GM12891 (cell line): ENCODE measurements around the gene CDH4.
A peak's percentile ranks its signal among the peaks of the same experiment; 100 is the strongest.
"Not testable (repeated sequence)": the region's sequence is repeated elsewhere in the genome, so short reads cannot be mapped to it uniquely, and the experiment has no call there.

Experiments used
- DNase-seq: peaks from one replicate; pipeline ENCODE4 v3.0.0; 2011; ENCODE audit warnings: low spot score; ENCODE audit not compliant: insufficient read length
- FAIRE-seq: peaks from 2 replicates; lab custom pipeline; 2011; peaks lifted over from hg19 to GRCh38; lab: Jason Lieb, UNC
- PAX5 ChIP-seq: IDR thresholded peaks from 2 replicates; pipeline ENCODE4 v1.6.1; 2011; ENCODE audit warnings: low read length, moderate library complexity, mild to moderate bottlenecking; ENCODE audit not compliant: insufficient read depth, severe bottlenecking
- POLR2A ChIP-seq: IDR thresholded peaks from 2 replicates; pipeline ENCODE4 v1.6.1; 2011; ENCODE audit warnings: low read depth, low read length, control low read depth
- POLR2AphosphoS5 ChIP-seq: IDR thresholded peaks from 2 replicates; pipeline ENCODE4 v1.6.1; 2011; ENCODE audit warnings: low read depth, low read length, control low read depth
- POU2F2 ChIP-seq: IDR thresholded peaks from 2 replicates; pipeline ENCODE4 v1.6.1; 2011; ENCODE audit warnings: low read depth, mild to moderate bottlenecking, control low read depth, low read length, moderate library complexity
- SPI1 ChIP-seq: IDR thresholded peaks from 2 replicates; pipeline ENCODE4 v1.6.1; 2011; ENCODE audit warnings: low read depth, low read length, control low read depth
- TAF1 ChIP-seq: IDR thresholded peaks from 2 replicates; pipeline ENCODE4 v1.6.1; 2011; ENCODE audit warnings: low read depth, low read length, control low read depth

The CDH4 gene

DNA sequence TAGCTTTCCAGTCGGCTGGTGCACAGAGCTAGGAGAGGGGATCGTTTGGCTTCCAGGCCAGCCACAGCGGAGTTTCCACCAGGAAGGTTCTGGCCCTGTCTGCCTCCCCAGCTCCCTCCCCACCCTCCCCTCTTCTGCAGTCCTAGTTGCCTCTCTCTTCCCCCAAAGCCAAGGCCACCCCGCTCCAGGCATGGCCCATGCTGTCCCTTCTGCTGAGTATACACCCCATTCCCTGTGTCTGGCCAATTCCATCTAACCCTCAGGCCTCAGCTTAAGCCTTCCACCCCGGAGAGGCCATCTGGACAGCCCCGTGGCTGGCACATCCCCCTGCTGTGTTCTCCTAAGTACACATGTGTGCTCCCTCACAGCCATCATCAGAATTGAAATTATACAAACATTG is 167.4 kb downstream of the CDH4 start:
- no peak for TF ChIP-seq POU2F2
- no peak for TF ChIP-seq TAF1
- no peak for TF ChIP-seq PAX5
- no peak for TF ChIP-seq POLR2A
- no peak for TF ChIP-seq POLR2AphosphoS5
- no peak for TF ChIP-seq SPI1
- DNase-seq = no peak
- FAIRE-seq = no peak

DNA sequence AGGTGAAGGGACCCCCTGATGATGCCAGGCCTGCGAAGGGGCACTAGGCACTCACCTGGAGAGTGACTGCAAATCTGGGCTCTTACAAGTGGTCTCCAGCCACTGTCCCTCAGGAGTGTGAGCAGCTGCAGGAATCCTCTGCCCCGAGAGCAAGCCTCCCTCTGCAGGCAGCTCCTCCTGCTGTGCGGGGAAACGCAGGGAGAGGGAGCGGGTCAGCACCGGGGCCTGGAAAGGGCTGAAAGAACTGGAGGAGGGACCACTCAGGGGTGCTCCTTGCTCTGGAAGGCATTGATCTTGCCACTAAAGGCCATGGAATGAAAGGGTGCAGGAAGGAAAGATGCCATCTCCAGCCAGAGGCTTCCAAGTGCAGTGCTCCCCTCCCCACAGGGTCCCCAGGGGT is 168.0 kb downstream of the CDH4 start:
- no peak for TF ChIP-seq POLR2A
- TF ChIP-seq PAX5 = no peak
- TF ChIP-seq POU2F2 = no peak
- TF ChIP-seq POLR2AphosphoS5 = no peak
- no peak for TF ChIP-seq SPI1
- no peak for TF ChIP-seq TAF1
- FAIRE-seq (no peak), DNase-seq (no peak)

DNA sequence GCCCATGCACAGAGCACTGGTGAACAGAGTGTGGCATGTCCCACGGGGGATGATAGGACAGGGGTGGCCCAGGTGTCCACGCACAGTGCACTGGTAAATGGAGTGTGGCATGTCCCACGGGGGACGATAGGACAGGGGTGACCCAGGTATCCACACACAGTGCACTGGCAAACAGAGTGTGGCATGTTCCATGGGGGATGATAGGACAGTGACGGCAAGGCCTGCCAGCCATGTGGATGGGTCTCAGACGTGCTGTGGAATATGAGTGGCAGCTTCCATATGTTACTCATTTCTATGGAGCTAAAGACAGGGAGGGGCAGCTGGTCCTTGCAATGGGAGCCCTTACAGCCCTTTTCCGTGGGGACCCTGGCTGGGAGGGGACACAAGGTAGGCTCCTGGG is 168.7 kb downstream of the CDH4 start:
- FAIRE-seq (no peak), DNase-seq (no peak)
- TF ChIP-seq SPI1 (no peak), POLR2A (no peak), POLR2AphosphoS5 (no peak), TAF1 (no peak), PAX5 (no peak), POU2F2 (no peak)

GRCh38 chr20:61422636-61423425 is 170.8 kb downstream of the CDH4 start:
- TF ChIP-seq POLR2A (no peak), TAF1 (no peak), POU2F2 (no peak), PAX5 (no peak), POLR2AphosphoS5 (no peak), SPI1 (no peak)
- FAIRE-seq = no peak
- no peak for DNase-seq

GRCh38 chr20:61424011-61424627 is 172.1 kb downstream of the CDH4 start:
- no peak for TF ChIP-seq PAX5
- no peak for TF ChIP-seq POLR2AphosphoS5
- no peak for TF ChIP-seq SPI1
- no peak for TF ChIP-seq POU2F2
- TF ChIP-seq POLR2A = no peak
- TF ChIP-seq TAF1 = no peak
- DNase-seq (no peak), FAIRE-seq (peak; percentile 35)

DNA sequence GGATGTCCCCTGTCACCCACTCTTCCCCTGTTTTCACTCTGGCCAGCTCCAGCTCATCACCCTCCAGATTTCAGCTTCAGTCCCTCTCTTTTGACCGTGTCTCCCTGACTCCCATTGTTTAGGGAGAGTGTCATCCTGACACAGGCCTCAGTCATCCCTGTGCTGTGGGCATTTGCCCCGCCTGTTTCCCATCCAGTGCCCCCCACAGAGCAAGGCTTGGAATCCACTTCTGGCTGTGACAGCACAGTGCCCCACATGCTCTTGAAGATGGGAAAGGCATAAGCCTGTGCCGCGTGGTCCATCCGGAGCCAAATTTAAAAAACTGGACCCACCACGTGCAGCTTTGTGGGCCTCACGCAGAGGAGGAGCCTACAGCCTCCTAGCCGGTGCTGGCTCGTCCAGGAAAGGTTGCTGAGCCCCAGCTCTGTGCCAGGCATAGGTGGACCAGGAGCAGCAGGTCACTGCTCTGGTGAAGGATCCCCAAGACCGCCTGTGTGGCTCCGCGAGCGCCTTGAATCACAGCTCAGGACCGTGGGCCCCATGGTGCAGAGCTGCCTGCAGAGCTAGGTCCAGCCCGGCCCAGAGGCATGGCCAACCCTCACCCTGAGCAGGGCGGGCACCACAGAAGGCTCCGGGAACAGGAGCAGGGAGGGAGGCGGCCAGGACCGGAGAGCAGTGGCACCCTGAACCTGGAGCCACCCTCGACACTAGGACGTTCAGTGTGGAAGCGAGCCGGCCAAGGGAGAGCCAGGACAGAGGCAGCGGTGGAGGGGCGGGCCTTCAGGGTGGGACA is 172.8 kb downstream of the CDH4 start:
- TF ChIP-seq TAF1 = no peak
- no peak for TF ChIP-seq POLR2AphosphoS5
- TF ChIP-seq POU2F2 = no peak
- TF ChIP-seq PAX5 = no peak
- no peak for TF ChIP-seq POLR2A
- TF ChIP-seq SPI1 = no peak

GRCh38 chr20:61425541-61425991 is 173.5 kb downstream of the CDH4 start:
- not testable (repeated sequence) for FAIRE-seq, DNase-seq

More for the DNA sequence above, 172.8 kb downstream of the CDH4 start:
- FAIRE-seq (no peak), DNase-seq (no peak)

- no peak for FAIRE-seq
These were observed 174.3 kb downstream of the CDH4 start for GRCh38 chr20:61426352-61426751.

More at GRCh38 chr20:61426352-61426751, 174.3 kb downstream of the CDH4 start:
- TF ChIP-seq POLR2A (no peak), POLR2AphosphoS5 (no peak), PAX5 (no peak), TAF1 (no peak), SPI1 (no peak), POU2F2 (no peak)
- no peak for DNase-seq
